Testis (tissue), 2 donors: ENCODE data around the gene RPL41.

Experiments
- POLR2A ChIP-seq: fragments of 450-650 bp; IDR thresholded peaks from one replicate; pipeline ENCODE4 v1.6.1; 2017; ENCODE audit warnings: antibody characterized with exemption, mild to moderate bottlenecking, moderate library complexity
- TF ChIP-seq, protein P1 (sequence below), 3 experiments: fragments of 450-650 bp in 2 of 3; fragments of 200-600 bp in 1 of 3; sonication (generic) in 1 of 3; IDR thresholded peaks; one replicate each; pipeline ENCODE4 v1.5.1; 2016 to 2019; ENCODE audit warnings: antibody characterized with exemption in 3 of 3, mild to moderate bottlenecking in 2 of 3, moderate library complexity in 1 of 3

DNA sequence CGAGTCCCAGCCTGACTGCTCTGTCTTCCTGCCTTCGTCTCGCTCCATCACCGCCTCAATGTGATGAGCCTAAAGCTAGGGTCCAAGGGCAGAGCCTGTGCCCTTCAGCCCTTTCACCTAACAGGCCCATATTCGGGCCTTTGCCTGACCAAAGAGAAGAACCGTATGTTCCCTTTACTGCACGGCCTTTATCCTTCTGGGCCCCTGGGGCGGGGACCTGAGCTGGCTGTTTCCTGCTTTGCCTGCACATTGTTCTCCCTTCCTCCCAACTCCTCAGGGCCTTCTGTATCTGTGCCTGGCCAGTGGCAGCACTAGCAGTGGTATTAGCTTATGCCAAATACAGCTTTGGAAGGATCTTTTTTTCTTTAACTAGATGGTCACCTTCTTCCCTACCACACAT lies 27.4 kb downstream of the RPL41 start:
- no peak for TF ChIP-seq POLR2A
- TF ChIP-seq, protein P1, sequence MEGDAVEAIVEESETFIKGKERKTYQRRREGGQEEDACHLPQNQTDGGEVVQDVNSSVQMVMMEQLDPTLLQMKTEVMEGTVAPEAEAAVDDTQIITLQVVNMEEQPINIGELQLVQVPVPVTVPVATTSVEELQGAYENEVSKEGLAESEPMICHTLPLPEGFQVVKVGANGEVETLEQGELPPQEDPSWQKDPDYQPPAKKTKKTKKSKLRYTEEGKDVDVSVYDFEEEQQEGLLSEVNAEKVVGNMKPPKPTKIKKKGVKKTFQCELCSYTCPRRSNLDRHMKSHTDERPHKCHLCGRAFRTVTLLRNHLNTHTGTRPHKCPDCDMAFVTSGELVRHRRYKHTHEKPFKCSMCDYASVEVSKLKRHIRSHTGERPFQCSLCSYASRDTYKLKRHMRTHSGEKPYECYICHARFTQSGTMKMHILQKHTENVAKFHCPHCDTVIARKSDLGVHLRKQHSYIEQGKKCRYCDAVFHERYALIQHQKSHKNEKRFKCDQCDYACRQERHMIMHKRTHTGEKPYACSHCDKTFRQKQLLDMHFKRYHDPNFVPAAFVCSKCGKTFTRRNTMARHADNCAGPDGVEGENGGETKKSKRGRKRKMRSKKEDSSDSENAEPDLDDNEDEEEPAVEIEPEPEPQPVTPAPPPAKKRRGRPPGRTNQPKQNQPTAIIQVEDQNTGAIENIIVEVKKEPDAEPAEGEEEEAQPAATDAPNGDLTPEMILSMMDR (IDR thresholded peaks at IDR 0.05), result no peak
